Urothelium cell line (cell line): ENCODE data around the gene UNC5B.
"Not testable (repeated sequence)": the region's sequence is repeated elsewhere in the genome, so short reads cannot be mapped to it uniquely, and the experiment has no call there.

Experiments used
- DNase-seq: peaks from one replicate; pipeline ENCODE4 v3.0.0; 2011; ENCODE audit warnings: low spot score, mixed read lengths
- FAIRE-seq: peaks from 2 replicates; lab custom pipeline; 2011; peaks lifted over from hg19 to GRCh38; lab: Jason Lieb, UNC

UNC5B gene

GRCh38 chr10:71209352-71209715, 3.0 kb upstream of the UNC5B start:
- DNase-seq (no peak), FAIRE-seq (no peak)

- FAIRE-seq (peak; percentile 48), DNase-seq (no peak)
Observed at GRCh38 chr10:71209731-71210541, 2.4 kb upstream of the UNC5B start.

GRCh38 chr10:71210542-71210871, 1.9 kb upstream of the UNC5B start:
- DNase-seq (no peak), FAIRE-seq (peak; percentile 5)

- no peak for DNase-seq
- FAIRE-seq, result no peak
Observed at GRCh38 chr10:71211053-71211452, 1.3 kb upstream of the UNC5B start.

- FAIRE-seq, result no peak
Observed at GRCh38 chr10:71211775-71212317, 524 bp upstream of the UNC5B start.

GRCh38 chr10:71213127-71213621, 804 bp downstream of the UNC5B start:
- peak; percentile 59 for DNase-seq
- no peak for FAIRE-seq

More at GRCh38 chr10:71211775-71212317, 524 bp upstream of the UNC5B start:
- DNase-seq, result no peak

GRCh38 chr10:71213761-71214440, 1.5 kb downstream of the UNC5B start:
- DNase-seq (peak; percentile 75), FAIRE-seq (peak; percentile 92)

- FAIRE-seq, result no peak
- DNase-seq, result no peak
Observed at GRCh38 chr10:71214641-71215559, 2.5 kb downstream of the UNC5B start.

GRCh38 chr10:71216363-71216695, 4.0 kb downstream of the UNC5B start:
- DNase-seq (no peak), FAIRE-seq (no peak)

- FAIRE-seq, result no peak
- no peak for DNase-seq
Observed at GRCh38 chr10:71216751-71217265, 4.4 kb downstream of the UNC5B start.

- FAIRE-seq (no peak), DNase-seq (peak; percentile 71)
Observed at GRCh38 chr10:71217266-71218045, 5.1 kb downstream of the UNC5B start.

- DNase-seq, result peak; percentile 86
- peak; percentile 99 for FAIRE-seq
Observed at GRCh38 chr10:71218046-71218650, 5.8 kb downstream of the UNC5B start.

GRCh38 chr10:71218651-71219050, 6.3 kb downstream of the UNC5B start:
- peak; percentile 13 for FAIRE-seq
- DNase-seq, result no peak

- FAIRE-seq, DNase-seq: not testable (repeated sequence)
Observed at GRCh38 chr10:71219236-71219917, 7.0 kb downstream of the UNC5B start.

- no peak for DNase-seq
Observed at GRCh38 chr10:71219918-71220688, 7.7 kb downstream of the UNC5B start.

GRCh38 chr10:71220689-71221540, 8.5 kb downstream of the UNC5B start:
- DNase-seq (no peak), FAIRE-seq (no peak)

More at GRCh38 chr10:71219918-71220688, 7.7 kb downstream of the UNC5B start:
- FAIRE-seq, result no peak

- no peak for DNase-seq
- peak; percentile 77 for FAIRE-seq
Observed at GRCh38 chr10:71221586-71222202, 9.3 kb downstream of the UNC5B start.
